ENCODE data around the gene LRRC51.
"Not testable (repeated sequence)": the region's sequence is repeated elsewhere in the genome, so short reads cannot be mapped to it uniquely, and the experiment has no call there.

LRRC51 gene

GRCh38 chr11:72129381-72129780, 48.7 kb downstream of the LRRC51 start:
- DNase-seq (ENCODE audit: low read depth, low spot score), result no peak
- H3K4me3 ChIP-seq (ENCODE audit: low read length), result no peak overlapping the region

- DNase-seq (ENCODE audit: low read depth, low spot score), result no peak
- no peak overlapping the region for H3K4me3 ChIP-seq (ENCODE audit: low read length)
Observed at GRCh38 chr11:72132646-72133045, 52.0 kb downstream of the LRRC51 start.

GRCh38 chr11:72135473-72135872, 54.8 kb downstream of the LRRC51 start, which contains the start of gene FOLR3:
FOLR3 (plus strand) TSS chr11:72135725; CDS start chr11:72135953, 228 bp downstream.
- DNase-seq (ENCODE audit: low read depth, low spot score); H3K4me3 ChIP-seq (ENCODE audit: low read length): not testable (repeated sequence)

- DNase-seq (ENCODE audit: low read depth, low spot score), result no peak
- H3K4me3 ChIP-seq (ENCODE audit: low read length), result no peak overlapping the region
Observed at GRCh38 chr11:72135891-72136683, 55.4 kb downstream of the LRRC51 start.

- no peak overlapping the region for H3K4me3 ChIP-seq (ENCODE audit: low read length)
- DNase-seq (ENCODE audit: low read depth, low spot score), result no peak
Observed at GRCh38 chr11:72136684-72137262, 56.1 kb downstream of the LRRC51 start.

- no peak for DNase-seq (ENCODE audit: low read depth, low spot score)
Observed at GRCh38 chr11:72138821-72139390, 58.3 kb downstream of the LRRC51 start.

GRCh38 chr11:72139500-72139899, 58.9 kb downstream of the LRRC51 start:
- H3K4me3 ChIP-seq (ENCODE audit: low read length), result no peak overlapping the region
- DNase-seq (ENCODE audit: low read depth, low spot score), result no peak

More at GRCh38 chr11:72138821-72139390, 58.3 kb downstream of the LRRC51 start:
- no peak overlapping the region for H3K4me3 ChIP-seq (ENCODE audit: low read length)

- no peak overlapping the region for H3K4me3 ChIP-seq (ENCODE audit: low read length)
- no peak for DNase-seq (ENCODE audit: low read depth, low spot score)
Observed at GRCh38 chr11:72140661-72141060, 60.0 kb downstream of the LRRC51 start.

- no peak overlapping the region for H3K4me3 ChIP-seq (ENCODE audit: low read length)
- no peak for DNase-seq (ENCODE audit: low read depth, low spot score)
Observed at GRCh38 chr11:72141066-72141465, 60.4 kb downstream of the LRRC51 start.

- not testable (repeated sequence) for H3K4me3 ChIP-seq (ENCODE audit: low read length); DNase-seq (ENCODE audit: low read depth, low spot score)
Observed at GRCh38 chr11:72142086-72142485, 61.4 kb downstream of the LRRC51 start.

- DNase-seq (ENCODE audit: low read depth, low spot score); H3K4me3 ChIP-seq (ENCODE audit: low read length): not testable (repeated sequence)
Observed at GRCh38 chr11:72142543-72142942, 61.9 kb downstream of the LRRC51 start.

- DNase-seq (ENCODE audit: low read depth, low spot score), result no peak
- H3K4me3 ChIP-seq (ENCODE audit: low read length), result no peak overlapping the region
Observed at GRCh38 chr11:72144807-72145565, 64.3 kb downstream of the LRRC51 start.
